Neural cell (in vitro differentiated cells): ENCODE data around the gene VPS33B. TPM values are rescaled to one million over a fixed set of nuclear protein-coding genes. Genes with fewer than 3 reads are reported as not detected.

ENCODE experiments used
- H2AFZ ChIP-seq: fragments of 200-600, 300-800 bp; sonication (generic), shearing (Covaris generic); 2 replicates; pipeline ENCODE4 v1.6.0; 2014; ENCODE audit warnings: low read depth, mild to moderate bottlenecking, antibody characterized with exemption, low read length, moderate library complexity
- H3F3A ChIP-seq: fragments of 200-600 bp; shearing (Covaris generic); 2 replicates; pipeline ENCODE4 v1.6.1; 2016; ENCODE audit warnings: mild to moderate bottlenecking, moderate library complexity, mixed read lengths, antibody characterized with exemption, low read length; ENCODE audit not compliant: insufficient read depth, poor library complexity, severe bottlenecking
- H3K27ac ChIP-seq: fragments of 200-600, 300-800 bp; sonication (generic), shearing (Covaris generic); 2 replicates; pipeline ENCODE4 v1.5.1; 2014; ENCODE audit warnings: mild to moderate bottlenecking, low read length, moderate library complexity
- H3K27me3 ChIP-seq: fragments of 300-800, 200-600 bp; sonication (generic), shearing (Covaris generic); 2 replicates; pipeline ENCODE4 v1.6.0; 2014; ENCODE audit warnings: mild to moderate bottlenecking, low read depth, low read length, moderate library complexity; ENCODE audit not compliant: insufficient read depth
- H3K36me3 ChIP-seq: fragments of 300-800, 200-600 bp; sonication (generic), shearing (Covaris generic); 2 replicates; pipeline ENCODE4 v1.5.1; 2014; ENCODE audit warnings: mild to moderate bottlenecking, antibody characterized with exemption, low read length, moderate library complexity; ENCODE audit not compliant: insufficient read depth
- H3K4me2 ChIP-seq: fragments of 300-800, 200-600 bp; sonication (generic), shearing (Covaris generic); 2 replicates; pipeline ENCODE4 v1.6.0; 2014; ENCODE audit warnings: mild to moderate bottlenecking, low read length
- H3K4me3 ChIP-seq: fragments of 300-800, 200-600 bp; sonication (generic), shearing (Covaris generic); 2 replicates; pipeline ENCODE4 v1.5.1; 2014; ENCODE audit warnings: mild to moderate bottlenecking, low read length, moderate library complexity
- H3K79me2 ChIP-seq: fragments of 200-600 bp; shearing (Covaris generic); replicated peaks from 2 replicates; pipeline ENCODE4 v1.6.0; 2014; ENCODE audit warnings: mild to moderate bottlenecking, low read length, moderate library complexity; ENCODE audit not compliant: insufficient read depth
- H3K9ac ChIP-seq: fragments of 300-800, 200-600 bp; sonication (generic), shearing (Covaris generic); 2 replicates; pipeline ENCODE4 v1.6.1; 2016; ENCODE audit warnings: mild to moderate bottlenecking, low read length, mixed read lengths
- H3K9me2 ChIP-seq: fragments of 200-600 bp; shearing (Covaris generic); 2 replicates; pipeline ENCODE4 v1.6.1; 2016; ENCODE audit warnings: mild to moderate bottlenecking, low read length, mixed read lengths; ENCODE audit not compliant: insufficient read depth
- H3K9me3 ChIP-seq: fragments of 200-600, 300-800 bp; sonication (generic), shearing (Covaris generic); 2 replicates; pipeline ENCODE4 v1.6.1; 2016; ENCODE audit warnings: mild to moderate bottlenecking, mixed run types, low read length, moderate library complexity, mixed read lengths
- H4K20me1 ChIP-seq: fragments of 200-600 bp; shearing (Covaris generic); 2 replicates; pipeline ENCODE4 v1.6.1; 2016; ENCODE audit warnings: mild to moderate bottlenecking, mixed run types; ENCODE audit not compliant: insufficient read depth
- EP300 ChIP-seq: fragments of 450-650 bp; conservative IDR thresholded peaks from 2 replicates; pipeline ENCODE4 v1.6.1; 2014; ENCODE audit warnings: antibody characterized with exemption, mild to moderate bottlenecking, moderate library complexity; ENCODE audit not compliant: poor library complexity, severe bottlenecking
- EZH2 ChIP-seq: fragments of 200-600, 300-800 bp; shearing (Covaris generic), sonication (generic); IDR thresholded peaks from 2 replicates; pipeline ENCODE4 v1.6.1; 2014; ENCODE audit warnings: antibody characterized with exemption, low read length, borderline replicate concordance, mild to moderate bottlenecking; ENCODE audit not compliant: insufficient read depth, poor library complexity, severe bottlenecking
- MXI1 ChIP-seq: fragments of 450-650 bp; conservative IDR thresholded peaks from 2 replicates; pipeline ENCODE4 v1.6.1; 2014; ENCODE audit warnings: antibody characterized with exemption, mild to moderate bottlenecking; ENCODE audit not compliant: poor library complexity, severe bottlenecking
- POLR2AphosphoS5 ChIP-seq: IDR thresholded peaks from 2 replicates; pipeline ENCODE4 v1.6.1; 2012
- RAD21 ChIP-seq: fragments of 450-650 bp; conservative IDR thresholded peaks from 2 replicates; pipeline ENCODE4 v1.6.1; 2014; ENCODE audit warnings: antibody characterized with exemption, mild to moderate bottlenecking, moderate library complexity
- REST ChIP-seq: IDR thresholded peaks from 2 replicates; pipeline ENCODE4 v1.6.1; 2012; ENCODE audit warnings: borderline replicate concordance
- SMC3 ChIP-seq: fragments of 450-650 bp; conservative IDR thresholded peaks from 2 replicates; pipeline ENCODE4 v1.6.1; 2014; ENCODE audit warnings: antibody characterized with exemption, mild to moderate bottlenecking, moderate library complexity; ENCODE audit not compliant: poor library complexity
- TAF1 ChIP-seq: IDR thresholded peaks from 2 replicates; pipeline ENCODE4 v1.6.1; 2012; ENCODE audit warnings: low read depth
- polyA plus RNA-seq: library from polyadenylated mRNA; depleted of rRNA; stranded (reverse); fragments of >200 nt; gene quantifications from 2 replicates; pipeline ENCODE4 v1.2.3, GENCODE V29; 2014
- TF ChIP-seq, protein P1 (sequence below): fragments of 450-650 bp; IDR thresholded peaks from 2 replicates; pipeline ENCODE4 v1.5.1; 2014; ENCODE audit warnings: antibody characterized with exemption, mild to moderate bottlenecking, moderate library complexity; ENCODE audit not compliant: poor library complexity, severe bottlenecking

The VPS33B gene
- polyA plus RNA-seq, 1 donor from 2014 or later, result 54.9 TPM

- no peak overlapping the region for H3K9ac ChIP-seq
- no peaks in the 10 kb centered on the region for H3K79me2 ChIP-seq
- H3K9me3 ChIP-seq, result no peaks in the 10 kb centered on the region
- TF ChIP-seq POLR2AphosphoS5 (no peak), REST (no peak), SMC3 (no peak), EZH2 (no peak), EP300 (no peak), TAF1 (no peak), MXI1 (no peak), RAD21 (no peak)
- TF ChIP-seq, protein P1, sequence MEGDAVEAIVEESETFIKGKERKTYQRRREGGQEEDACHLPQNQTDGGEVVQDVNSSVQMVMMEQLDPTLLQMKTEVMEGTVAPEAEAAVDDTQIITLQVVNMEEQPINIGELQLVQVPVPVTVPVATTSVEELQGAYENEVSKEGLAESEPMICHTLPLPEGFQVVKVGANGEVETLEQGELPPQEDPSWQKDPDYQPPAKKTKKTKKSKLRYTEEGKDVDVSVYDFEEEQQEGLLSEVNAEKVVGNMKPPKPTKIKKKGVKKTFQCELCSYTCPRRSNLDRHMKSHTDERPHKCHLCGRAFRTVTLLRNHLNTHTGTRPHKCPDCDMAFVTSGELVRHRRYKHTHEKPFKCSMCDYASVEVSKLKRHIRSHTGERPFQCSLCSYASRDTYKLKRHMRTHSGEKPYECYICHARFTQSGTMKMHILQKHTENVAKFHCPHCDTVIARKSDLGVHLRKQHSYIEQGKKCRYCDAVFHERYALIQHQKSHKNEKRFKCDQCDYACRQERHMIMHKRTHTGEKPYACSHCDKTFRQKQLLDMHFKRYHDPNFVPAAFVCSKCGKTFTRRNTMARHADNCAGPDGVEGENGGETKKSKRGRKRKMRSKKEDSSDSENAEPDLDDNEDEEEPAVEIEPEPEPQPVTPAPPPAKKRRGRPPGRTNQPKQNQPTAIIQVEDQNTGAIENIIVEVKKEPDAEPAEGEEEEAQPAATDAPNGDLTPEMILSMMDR, result no peak
- H3K4me3 ChIP-seq, result no peak overlapping the region
- no peaks in the 10 kb centered on the region for H3K36me3 ChIP-seq
- H3K27ac ChIP-seq, result no peak overlapping the region
- H3K27me3 ChIP-seq, result no peaks in the 10 kb centered on the region
- no peaks in the 10 kb centered on the region for H3F3A ChIP-seq
- no peak overlapping the region for H2AFZ ChIP-seq
- no peak overlapping the region for H3K4me2 ChIP-seq
- H4K20me1 ChIP-seq, result no peaks in the 10 kb centered on the region
- H3K9me2 ChIP-seq, result no peaks in the 10 kb centered on the region
Observed at GRCh38 chr15:90968434-90968833, 54.0 kb downstream of the VPS33B start.

GRCh38 chr15:90967206-90967605 lies 55.2 kb downstream of the VPS33B start:
- Histone ChIP-seq H3K4me2 (no peak overlapping the region), H2AFZ (no peak overlapping the region), H3K27ac (no peak overlapping the region), H3K4me3 (no peak overlapping the region), H4K20me1 (no peaks in the 10 kb centered on the region), H3K9me2 (no peaks in the 10 kb centered on the region), H3K27me3 (no peaks in the 10 kb centered on the region), H3K36me3 (no peaks in the 10 kb centered on the region), H3F3A (no peaks in the 10 kb centered on the region), H3K9ac (no peak overlapping the region), H3K79me2 (no peaks in the 10 kb centered on the region), H3K9me3 (no peaks in the 10 kb centered on the region)
- TF ChIP-seq EZH2, result no peak
- TF ChIP-seq, protein P1, result no peak
